ENCODE data around the gene C2CD4C. TPM values are rescaled to one million over a fixed set of nuclear protein-coding genes. Genes with fewer than 3 reads are reported as not detected.

The C2CD4C gene
- total RNA-seq, 1 experiment from 2014 or later: 14.6 TPM

- no peaks in the 10 kb centered on the region for H3K79me1 ChIP-seq (ENCODE audit: insufficient read depth, low read depth, low read length, poor library complexity, severe bottlenecking)
- no peaks in the 10 kb centered on the region for H4K20me1 ChIP-seq (ENCODE audit: control insufficient read depth, insufficient read depth, insufficient read length)
- H2BK15ac ChIP-seq (ENCODE audit: low read depth, low read length): no peak overlapping the region
- Mint-ChIP-seq H3K4me1 (peaks cover 21 to 29% of the 10 kb centered on the region in 2 experiments), H3K9me3 (no peaks in the 10 kb centered on the region), H3K4me3 (no peak overlapping the region), H3K36me3 (ENCODE audit: insufficient read depth in 1 of 3, low read depth in 3 of 3) (no peaks in the 10 kb centered on the region), H3K27me3 (ENCODE audit: low read depth) (peaks cover 20% of the 10 kb centered on the region), H3K27ac (no peak overlapping the region)
- no peak overlapping the region for H3T11ph ChIP-seq (ENCODE audit: low read length)
- H3K27me3 ChIP-seq (ENCODE audit: insufficient read depth, low read length): no peaks in the 10 kb centered on the region; the same call in 1 of the 2 replicates
- no peak overlapping the region for H2BK5ac ChIP-seq (ENCODE audit: insufficient read length, low read length)
- H2AFZ ChIP-seq (ENCODE audit: low read length): no peak overlapping the region
- H2BK20ac ChIP-seq (ENCODE audit: low read depth, low read length, poor library complexity, severe bottlenecking): no peak overlapping the region
- no peak overlapping the region for H2AK5ac ChIP-seq (ENCODE audit: insufficient read length, low read length)
- no peak overlapping the region for H3K56ac ChIP-seq (ENCODE audit: insufficient read length, low read depth, low read length)
- H3K4me1 ChIP-seq (ENCODE audit: insufficient read depth, low read length): no peaks in the 10 kb centered on the region; the same call in 1 of the 2 replicates
- no peak overlapping the region for H3K18ac ChIP-seq (ENCODE audit: insufficient read length, low read depth, low read length)
- no peak for TF ChIP-seq CTCF (conservative IDR thresholded peaks at IDR 0.05)
- no peak overlapping the region for H3K9ac ChIP-seq (ENCODE audit: extremely low read depth, insufficient read length, low read length)
- no peak overlapping the region for H2BK120ac ChIP-seq (ENCODE audit: low read depth, low read length, poor library complexity, severe bottlenecking)
- no peak overlapping the region for H4K91ac ChIP-seq (ENCODE audit: insufficient read length, low read depth, low read length)
- H3K9me3 ChIP-seq (ENCODE audit: control insufficient read depth, low read depth, low read length): no peaks in the 10 kb centered on the region
- no peak for DNase-seq
- no CpG with 5 or more reads among the region's 15 CpGs for WGBS (ENCODE audit: extremely low coverage, insufficient read length, low lambda C conversion rate)
- no peaks in the 10 kb centered on the region for H3K79me2 ChIP-seq (ENCODE audit: insufficient read depth, low read length)
- H4K8ac ChIP-seq (replicated peaks; ENCODE audit: insufficient read length, low read depth, low read length): no peak overlapping the region
- H4K5ac ChIP-seq (ENCODE audit: insufficient read length, low read depth, low read length): no peak overlapping the region
- H3K4ac ChIP-seq (ENCODE audit: low read depth, low read length): no peak overlapping the region
- H3K27ac ChIP-seq (ENCODE audit: insufficient read length, low read depth, low read length): no peak overlapping the region
- no peak overlapping the region for H3K14ac ChIP-seq (ENCODE audit: insufficient read depth, low read length)
- H2BK12ac ChIP-seq (ENCODE audit: insufficient read length, low read depth, low read length): no peak overlapping the region
- no peak overlapping the region for H3K4me2 ChIP-seq (ENCODE audit: insufficient read depth, insufficient read length, low read length)
- H3K23ac ChIP-seq (ENCODE audit: insufficient read length, low read depth, low read length): no peak overlapping the region
- peaks cover 5% of the 10 kb centered on the region for H3K23me2 ChIP-seq (ENCODE audit: insufficient read length, low read depth, low read length, poor library complexity, severe bottlenecking)
These were observed 4.9 kb upstream of the C2CD4C start for GRCh38 chr19:413756-414420.
